ENCODE data around the gene ALPI. TPM values are rescaled to one million over a fixed set of nuclear protein-coding genes. Genes with fewer than 3 reads are reported as not detected.
"Not testable (repeated sequence)": the region's sequence is repeated elsewhere in the genome, so short reads cannot be mapped to it uniquely, and the experiment has no call there.

The ALPI gene
- total RNA-seq, 1 donor: not detected

DNA sequence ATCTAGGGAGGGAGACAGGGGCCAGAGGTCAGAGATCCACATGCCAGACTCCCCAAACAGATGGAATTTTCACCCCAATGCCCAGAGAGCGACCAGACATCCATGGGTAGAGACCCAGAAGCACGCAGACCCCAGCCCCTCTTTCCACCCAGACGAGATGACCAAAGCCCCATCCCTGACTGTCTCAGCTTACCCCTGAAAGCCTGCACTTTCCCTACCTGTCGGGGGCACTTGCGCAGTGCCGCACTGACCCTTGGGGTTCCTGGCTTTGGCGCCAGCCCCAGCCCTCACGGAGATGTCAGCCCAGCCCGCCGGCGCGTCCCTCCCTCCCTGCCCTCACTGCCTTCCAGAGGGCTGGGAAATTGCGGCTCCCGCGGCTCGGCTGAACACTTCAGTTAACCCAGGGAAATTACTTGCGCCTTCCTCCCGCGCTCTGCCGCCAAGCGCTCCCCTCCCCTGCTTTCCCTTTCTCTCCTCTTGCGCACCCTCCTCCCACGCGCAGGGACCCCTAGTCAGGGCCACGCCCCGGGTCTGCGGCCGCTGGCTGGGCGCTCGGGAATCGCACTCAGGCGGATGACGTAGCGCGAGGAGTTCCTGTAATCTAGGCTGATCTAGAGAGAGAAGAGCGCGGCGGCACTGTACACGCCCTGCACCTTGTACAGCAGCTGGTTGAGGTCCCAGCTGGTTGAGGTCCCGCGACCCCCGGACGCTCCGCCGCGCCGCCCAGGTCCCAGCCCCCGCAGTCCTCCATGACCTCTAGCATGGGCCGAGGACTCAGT is 37.3 kb upstream of the ALPI start:
- DNase-seq (ENCODE audit: low read depth): peak; percentile 11
- peak overlapping the region; percentile 31 for H3K4me3 ChIP-seq (ENCODE audit: low read depth, low read length)
- TF ChIP-seq, protein P1, sequence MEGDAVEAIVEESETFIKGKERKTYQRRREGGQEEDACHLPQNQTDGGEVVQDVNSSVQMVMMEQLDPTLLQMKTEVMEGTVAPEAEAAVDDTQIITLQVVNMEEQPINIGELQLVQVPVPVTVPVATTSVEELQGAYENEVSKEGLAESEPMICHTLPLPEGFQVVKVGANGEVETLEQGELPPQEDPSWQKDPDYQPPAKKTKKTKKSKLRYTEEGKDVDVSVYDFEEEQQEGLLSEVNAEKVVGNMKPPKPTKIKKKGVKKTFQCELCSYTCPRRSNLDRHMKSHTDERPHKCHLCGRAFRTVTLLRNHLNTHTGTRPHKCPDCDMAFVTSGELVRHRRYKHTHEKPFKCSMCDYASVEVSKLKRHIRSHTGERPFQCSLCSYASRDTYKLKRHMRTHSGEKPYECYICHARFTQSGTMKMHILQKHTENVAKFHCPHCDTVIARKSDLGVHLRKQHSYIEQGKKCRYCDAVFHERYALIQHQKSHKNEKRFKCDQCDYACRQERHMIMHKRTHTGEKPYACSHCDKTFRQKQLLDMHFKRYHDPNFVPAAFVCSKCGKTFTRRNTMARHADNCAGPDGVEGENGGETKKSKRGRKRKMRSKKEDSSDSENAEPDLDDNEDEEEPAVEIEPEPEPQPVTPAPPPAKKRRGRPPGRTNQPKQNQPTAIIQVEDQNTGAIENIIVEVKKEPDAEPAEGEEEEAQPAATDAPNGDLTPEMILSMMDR (IDR thresholded peaks at IDR 0.05; ENCODE audit: insufficient read depth, low read length): no peak

DNA sequence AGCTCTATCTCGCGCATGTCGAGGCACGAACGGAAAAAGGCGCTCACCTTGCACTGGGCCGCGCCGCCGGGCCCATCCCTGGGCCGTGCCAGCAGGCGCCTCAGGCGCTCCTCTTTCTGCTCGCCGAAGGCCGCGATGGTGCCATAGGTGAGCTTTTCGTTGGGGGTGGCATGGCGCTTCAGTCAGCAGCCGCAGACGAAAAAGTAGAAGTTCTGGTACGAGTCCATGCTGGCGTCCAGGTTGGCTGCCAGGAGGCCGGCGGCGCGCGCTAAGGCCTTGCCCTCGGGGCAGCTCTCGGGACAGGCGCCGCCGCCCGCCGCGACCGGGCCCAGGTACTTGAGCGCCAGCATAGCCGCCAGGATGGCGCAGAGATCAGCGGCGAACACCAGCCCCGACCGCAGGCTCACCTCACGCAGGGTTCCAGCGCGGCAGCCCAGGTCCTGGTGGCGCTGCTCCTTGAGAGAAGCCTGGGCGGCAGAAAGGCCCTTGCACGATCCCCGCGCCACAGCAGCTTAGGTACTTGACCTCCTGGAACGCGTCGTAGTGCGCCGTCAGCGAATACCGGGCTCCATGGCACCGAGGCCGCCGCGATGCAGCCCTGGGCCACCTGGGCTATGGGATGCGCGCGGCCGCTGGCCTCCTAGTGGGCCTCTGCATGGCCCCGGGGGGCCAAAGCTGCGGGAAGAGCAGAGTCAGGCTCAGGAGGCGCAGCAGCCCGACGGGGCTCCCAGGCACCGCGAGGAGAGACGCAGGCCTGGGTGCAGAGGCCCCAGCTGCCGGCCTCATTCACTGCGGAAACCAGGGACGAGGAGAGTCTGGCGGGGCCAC is 36.5 kb upstream of the ALPI start:
- DNase-seq (ENCODE audit: low read depth): no peak
- TF ChIP-seq, protein P1 (IDR thresholded peaks at IDR 0.05; ENCODE audit: insufficient read depth, low read length): no peak
- no peak overlapping the region for H3K4me3 ChIP-seq (ENCODE audit: low read depth, low read length)

DNA sequence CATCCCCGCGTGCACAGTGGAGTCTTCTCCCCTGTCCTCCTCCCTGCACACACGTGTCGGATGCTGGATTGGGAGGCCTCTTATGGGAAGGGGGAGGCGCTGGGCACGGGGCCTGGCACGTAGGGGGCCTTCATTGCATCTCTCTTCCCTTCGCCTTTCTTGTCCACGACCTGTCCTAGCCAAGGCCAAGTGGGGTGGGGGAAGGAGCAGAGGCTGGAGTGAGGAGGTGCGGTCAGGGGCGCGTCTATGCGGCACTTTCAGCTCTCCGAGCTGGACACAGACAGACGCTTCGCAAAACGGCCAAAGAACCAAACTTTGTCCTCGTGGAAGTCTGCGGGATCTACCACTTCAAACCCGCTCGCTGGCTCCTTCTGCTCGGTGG is 35.9 kb upstream of the ALPI start:
- TF ChIP-seq, protein P1 (IDR thresholded peaks at IDR 0.05; ENCODE audit: insufficient read depth, low read length): no peak
- DNase-seq (ENCODE audit: low read depth): no peak
- H3K4me3 ChIP-seq (ENCODE audit: low read depth, low read length): no peak overlapping the region

DNA sequence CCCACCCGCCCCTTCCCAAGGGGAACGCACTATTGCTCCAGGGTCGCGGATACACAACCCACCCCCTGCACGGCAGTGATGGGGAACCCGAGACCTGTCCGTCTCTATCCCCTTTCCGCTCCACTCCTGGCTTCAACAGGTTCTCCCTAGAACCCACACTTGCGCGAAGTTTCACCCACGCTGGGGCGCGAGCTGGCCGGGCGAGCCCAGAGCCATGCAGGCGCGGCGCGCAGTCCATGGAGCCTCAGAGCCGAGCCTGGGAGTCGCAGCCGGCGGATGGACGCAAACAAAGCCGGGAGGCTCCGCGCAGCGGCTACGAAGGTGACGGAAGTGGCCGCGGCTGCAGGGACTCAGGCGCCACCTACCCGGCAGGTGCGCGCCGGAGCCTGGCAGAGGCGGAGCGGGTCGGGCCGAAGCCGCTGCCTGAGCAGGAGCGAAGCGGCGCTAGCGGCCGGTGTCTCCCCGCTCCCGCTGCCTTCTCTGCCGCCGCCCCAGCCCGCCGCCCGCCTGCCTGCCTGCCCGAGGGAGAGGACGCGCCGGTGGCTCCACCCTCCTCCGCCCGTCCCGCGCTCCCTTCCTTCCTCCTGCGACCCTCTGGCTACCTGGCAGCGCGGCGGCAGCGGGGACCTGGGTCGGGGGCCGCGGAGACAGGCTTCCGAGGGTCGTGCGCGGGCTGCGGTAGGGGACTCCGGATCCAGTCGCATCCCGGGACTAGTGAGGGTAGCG is 35.3 kb upstream of the ALPI start:
- TF ChIP-seq, protein P1 (IDR thresholded peaks at IDR 0.05; ENCODE audit: insufficient read depth, low read length): no peak
- H3K4me3 ChIP-seq (ENCODE audit: low read depth, low read length): no peak overlapping the region
- DNase-seq (ENCODE audit: low read depth): no peak

DNA sequence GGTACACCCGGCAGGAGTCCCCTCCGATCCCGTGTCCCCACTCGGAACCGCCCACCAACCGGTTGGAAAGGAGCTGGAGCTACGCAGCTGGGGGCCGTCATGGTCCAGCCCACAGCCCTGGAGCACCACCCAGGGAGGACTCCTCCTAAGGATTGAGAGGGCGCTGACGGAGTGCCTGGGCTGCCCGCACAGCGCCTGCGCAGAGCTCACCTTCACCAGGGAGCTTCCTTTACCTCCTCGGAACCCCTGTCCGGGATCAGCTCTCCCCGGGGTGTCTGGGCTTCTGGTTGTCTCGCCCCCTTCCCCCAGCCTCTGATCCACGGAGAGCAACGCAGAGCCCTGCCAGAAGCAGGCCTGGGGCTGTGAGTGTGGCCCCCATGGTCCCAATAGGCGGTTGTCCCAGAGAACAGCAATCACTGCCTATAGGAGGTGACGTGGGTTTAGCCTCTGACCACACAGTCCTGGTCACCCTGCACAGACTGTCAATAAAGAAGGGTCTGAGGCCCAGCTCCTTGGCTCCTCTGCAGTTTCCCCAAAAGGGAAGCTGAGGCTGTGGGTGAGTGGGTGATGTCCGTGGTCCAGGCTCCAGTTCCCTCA is 34.7 kb upstream of the ALPI start:
- TF ChIP-seq, protein P1 (IDR thresholded peaks at IDR 0.05; ENCODE audit: insufficient read depth, low read length): no peak
- no peak for DNase-seq (ENCODE audit: low read depth)

DNA sequence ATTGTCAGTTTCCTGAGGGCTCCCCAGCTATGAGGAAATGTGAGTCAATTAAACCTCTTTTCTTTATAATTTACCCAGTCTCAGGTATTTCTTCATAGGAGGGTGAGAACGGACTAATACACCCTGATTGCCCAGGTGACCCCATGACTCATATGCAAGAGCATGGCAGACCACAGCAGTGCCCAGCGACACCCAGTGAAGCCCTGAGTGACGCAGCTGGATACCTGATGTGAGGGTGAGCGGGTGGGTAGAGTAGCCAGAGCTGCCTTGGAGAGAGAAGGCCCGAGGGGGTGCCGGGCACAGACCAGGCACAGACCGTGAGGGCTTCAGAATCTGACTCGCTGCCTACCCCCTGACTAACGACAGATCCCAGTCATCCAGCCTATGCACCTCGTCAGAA is 33.9 kb upstream of the ALPI start:
- no peak overlapping the region for H3K4me3 ChIP-seq (ENCODE audit: low read depth, low read length)
- DNase-seq (ENCODE audit: low read depth): no peak
- TF ChIP-seq, protein P1 (IDR thresholded peaks at IDR 0.05; ENCODE audit: insufficient read depth, low read length): no peak

More for the DNA sequence above, 34.7 kb upstream of the ALPI start:
- H3K4me3 ChIP-seq (ENCODE audit: low read depth, low read length): no peak overlapping the region

DNA sequence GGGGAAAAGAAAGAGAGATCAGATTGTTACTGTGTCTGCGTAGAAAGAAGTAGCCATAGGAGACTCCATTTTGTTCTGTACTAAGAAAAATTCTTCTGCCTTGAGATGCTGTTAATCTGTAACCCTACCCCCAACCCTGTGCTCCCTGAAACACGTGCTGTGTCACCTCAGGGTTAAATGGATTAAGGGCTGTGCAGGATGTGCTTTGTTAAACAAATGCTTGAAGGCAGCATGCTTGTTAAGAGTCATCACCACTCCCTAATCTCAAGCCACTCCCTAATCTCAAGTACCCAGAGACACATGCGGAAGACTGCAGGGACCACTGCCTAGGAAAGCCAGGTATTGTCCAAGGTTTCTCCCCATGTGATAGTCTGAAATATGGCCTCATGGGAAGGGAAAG is 33.0 kb upstream of the ALPI start:
- not testable (repeated sequence) for DNase-seq (ENCODE audit: low read depth)

DNA sequence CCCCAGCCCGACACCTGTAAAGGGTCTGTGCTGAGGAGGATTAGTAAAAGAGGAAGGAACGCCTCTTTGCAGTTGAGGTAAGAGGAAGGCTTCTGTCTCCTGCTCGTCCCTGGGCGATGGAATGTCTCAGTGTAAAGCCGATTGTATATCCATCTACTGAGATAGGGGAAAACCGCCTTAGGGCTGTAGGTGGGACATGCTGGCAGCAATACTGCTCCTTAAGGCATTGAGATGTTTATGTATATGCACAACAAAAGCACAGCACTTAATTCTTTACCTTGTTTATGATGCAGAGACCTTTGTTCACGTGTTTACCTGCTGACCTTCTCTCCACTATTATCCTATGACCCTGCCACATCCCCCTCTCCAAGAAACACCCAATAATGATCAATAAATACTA is 32.5 kb upstream of the ALPI start:
- not testable (repeated sequence) for H3K4me3 ChIP-seq (ENCODE audit: low read depth, low read length); DNase-seq (ENCODE audit: low read depth)

More for the DNA sequence above, 33.0 kb upstream of the ALPI start:
- H3K4me3 ChIP-seq (ENCODE audit: low read depth, low read length): not testable (repeated sequence)

All from fibroblast of the aortic adventitia (primary cell).